GM23338 (cell line): ENCODE measurements around the gene DIAPH1. TPM values are rescaled to one million over a fixed set of nuclear protein-coding genes. Genes with fewer than 3 reads are reported as not detected.

ENCODE experiments used
- ATAC-seq: fragments of 200-7000 bp; cut with Tn5 transposase; 3 replicates; pipeline ENCODE4 v1.9.1; 2020
- DNase-seq: peaks from one replicate; pipeline ENCODE4 v3.0.0-alpha.2; 2015; ENCODE audit warnings: low spot score
- H2AFZ ChIP-seq: fragments of 200-600 bp; sonication (generic); 2 replicates; pipeline ENCODE4 v1.8.0; 2016; ENCODE audit warnings: antibody characterized with exemption, mild to moderate bottlenecking, moderate library complexity
- H3F3A ChIP-seq: fragments of 200-600 bp; sonication (generic); replicated peaks from 2 replicates; pipeline ENCODE4 v1.8.0; 2017; ENCODE audit warnings: antibody characterized with exemption, mixed run types, low read depth
- H3K27ac ChIP-seq: fragments of 200-600 bp; sonication (generic); 2 replicates; pipeline ENCODE4 v1.6.1; 2016; ENCODE audit warnings: low read depth
- H3K27me3 ChIP-seq: fragments of 200-600 bp; sonication (generic); 2 replicates; pipeline ENCODE4 v1.8.0; 2016; ENCODE audit warnings: mild to moderate bottlenecking, mixed run types, moderate library complexity; ENCODE audit not compliant: insufficient read depth
- H3K36me3 ChIP-seq: fragments of 200-600 bp; sonication (generic); 2 replicates; pipeline ENCODE4 v1.8.0; 2016; ENCODE audit warnings: mild to moderate bottlenecking; ENCODE audit not compliant: insufficient read depth
- H3K4me1 ChIP-seq: fragments of 200-600 bp; sonication (generic); 2 replicates; pipeline ENCODE4 v1.8.0; 2016; ENCODE audit warnings: mild to moderate bottlenecking, moderate library complexity; ENCODE audit not compliant: insufficient read depth
- H3K4me2 ChIP-seq: fragments of 200-600 bp; sonication (generic); 2 replicates; pipeline ENCODE4 v1.7.1; 2017; ENCODE audit warnings: mixed run types
- H3K4me3 ChIP-seq: fragments of 200-600 bp; sonication (generic); 2 replicates; pipeline ENCODE4 v1.6.1; 2016; ENCODE audit warnings: mixed run types
- H3K79me2 ChIP-seq: fragments of 200-600 bp; sonication (generic); replicated peaks from 2 replicates; pipeline ENCODE4 v1.8.0; 2017; ENCODE audit warnings: mild to moderate bottlenecking; ENCODE audit not compliant: insufficient read depth
- H3K9me2 ChIP-seq: fragments of 200-600 bp; sonication (generic); 2 replicates; pipeline ENCODE4 v1.8.0; 2017; ENCODE audit not compliant: insufficient read depth
- H4K20me1 ChIP-seq: fragments of 200-600 bp; sonication (generic); replicated peaks from 2 replicates; pipeline ENCODE4 v1.8.0; 2017; ENCODE audit warnings: mild to moderate bottlenecking; ENCODE audit not compliant: insufficient read depth
- H3K27ac Mint-ChIP-seq: 2 replicates; pipeline ENCODE4 v1.8.0; 2020; ENCODE audit warnings: inconsistent platforms, mild to moderate bottlenecking, moderate library complexity, mixed read lengths
- H3K27me3 Mint-ChIP-seq: 3 replicates; pipeline ENCODE4 v1.8.0; 2022; ENCODE audit warnings: low read depth, mild to moderate bottlenecking, moderate library complexity, mixed read lengths, inconsistent platforms; ENCODE audit not compliant: insufficient read depth, poor library complexity
- H3K36me3 Mint-ChIP-seq: 3 replicates; pipeline ENCODE4 v1.8.0; 2021; ENCODE audit warnings: low read depth, mild to moderate bottlenecking, inconsistent platforms, moderate library complexity, mixed read lengths
- H3K4me1 Mint-ChIP-seq: 3 replicates; pipeline ENCODE4 v1.8.0; 2020; ENCODE audit warnings: mild to moderate bottlenecking, inconsistent platforms, mixed read lengths
- H3K4me3 Mint-ChIP-seq: 3 replicates; pipeline ENCODE4 v1.8.0; 2021; ENCODE audit warnings: moderate library complexity, mild to moderate bottlenecking, inconsistent platforms, mixed read lengths
- H3K9me3 Mint-ChIP-seq: 3 replicates; pipeline ENCODE4 v1.8.0; 2020; ENCODE audit warnings: moderate library complexity, mild to moderate bottlenecking, inconsistent platforms, mixed read lengths
- CREB1 ChIP-seq: fragments of 250-450 bp; sonication (Bioruptor Pico); IDR thresholded peaks from 2 replicates; pipeline ENCODE4 v1.5.0; 2020; ENCODE audit warnings: low read depth, mild to moderate bottlenecking, moderate library complexity
- CTCF ChIP-seq, 2 experiments: fragments of 200-600 bp in 1 of 2; sonication (generic) in 1 of 2; conservative IDR thresholded peaks; 2 replicates each; pipeline versions ENCODE4 v1.5.1 to v1.6.1; 2016 to 2017; ENCODE audit warnings: antibody characterized with exemption in 2 of 2, low read depth in 2 of 2, mild to moderate bottlenecking in 2 of 2, moderate library complexity in 1 of 2
- JUNB ChIP-seq: IDR thresholded peaks from one replicate; pipeline ENCODE4 v1.6.1; 2016; ENCODE audit warnings: antibody characterized with exemption; ENCODE audit not compliant: unreplicated experiment
- NANOG ChIP-seq: IDR thresholded peaks from 2 replicates; pipeline ENCODE4 v1.6.1; 2016; ENCODE audit warnings: antibody characterized with exemption, borderline replicate concordance
- POLR2AphosphoS5 ChIP-seq: IDR thresholded peaks from 2 replicates; pipeline ENCODE4 v1.6.1; 2016; ENCODE audit warnings: antibody characterized with exemption, low read depth
- REST ChIP-seq: IDR thresholded peaks from one replicate; pipeline ENCODE4 v1.6.1; 2018; ENCODE audit warnings: antibody characterized with exemption; ENCODE audit not compliant: unreplicated experiment
- STAT1 ChIP-seq: IDR thresholded peaks from one replicate; pipeline ENCODE4 v1.6.1; 2016; ENCODE audit warnings: antibody characterized with exemption; ENCODE audit not compliant: unreplicated experiment
- ZNF114 ChIP-seq: fragments of 250-450 bp; sonication (Bioruptor Pico); IDR thresholded peaks from 2 replicates; pipeline ENCODE4 v1.5.0; 2020; ENCODE audit warnings: mild to moderate bottlenecking, moderate library complexity
- ZNF331 ChIP-seq: fragments of 250-450 bp; sonication (Bioruptor Pico); IDR thresholded peaks from 2 replicates; pipeline ENCODE4 v1.5.0; 2020; ENCODE audit warnings: low read depth, mild to moderate bottlenecking, moderate library complexity
- ZNF462 ChIP-seq: fragments of 250-450 bp; sonication (Bioruptor Pico); IDR thresholded peaks from 2 replicates; pipeline ENCODE4 v1.5.0; 2020; ENCODE audit warnings: mild to moderate bottlenecking, moderate library complexity
- polyA plus RNA-seq: library from polyadenylated mRNA; unstranded; fragments of >200 nt; fragmentation: Nextera tagmentation; extraction: Ambion mirVana; gene quantifications from 2 replicates; pipeline ENCODE4 v1.2.1, GENCODE V29; 2016
- total RNA-seq: library from RNA; depleted of rRNA; stranded (reverse); fragments of >200 nt; shearing (Covaris generic); gene quantifications from 2 replicates; pipeline ENCODE4 v1.2.3, GENCODE V29; 2014

Gene DIAPH1
- total and polyA plus RNA-seq, 2 experiments from 2014 or later: 42.9 to 104 TPM

GRCh38 chr5:141510850-141511601, 107.8 kb downstream of the DIAPH1 start:
- H3K27me3 Mint-ChIP-seq: peaks cover 26% of the 10 kb centered on the region
- Histone ChIP-seq H3K27ac (no peak overlapping the region), H3F3A (0 out of 2 replicates have a peak, but pooled peaks cover 4% of the 10 kb centered on the region), H4K20me1 (no peaks in the 10 kb centered on the region), H3K27me3 (0 out of 2 replicates have a peak, but pooled peaks cover 4% of the 10 kb centered on the region), H3K4me1 (peaks cover 28% of the 10 kb centered on the region), H3K9me2 (no peaks in the 10 kb centered on the region), H3K4me3 (no peak overlapping the region), H3K4me2 (no peak overlapping the region), H3K79me2 (no peaks in the 10 kb centered on the region), H3K36me3 (peaks cover 3% of the 10 kb centered on the region; the same call in 1 of the 2 replicates), H2AFZ (no peak overlapping the region)
- H3K36me3 Mint-ChIP-seq: peaks cover 25% of the 10 kb centered on the region
- H3K27ac Mint-ChIP-seq: no peak overlapping the region
- TF ChIP-seq STAT1: no peak
- TF ChIP-seq CTCF (conservative IDR thresholded peaks at IDR 0.05; ENCODE audit: low read depth in 2 of 2): no peak
- no peak for TF ChIP-seq CREB1
- DNase-seq (no peak), ATAC-seq (no peak)
- peaks cover 51% of the 10 kb centered on the region for H3K4me1 Mint-ChIP-seq
- H3K4me3 Mint-ChIP-seq: no peak overlapping the region
- H3K9me3 Mint-ChIP-seq: no peaks in the 10 kb centered on the region

- Histone ChIP-seq H3F3A (0 out of 2 replicates have a peak, but pooled peaks cover 4% of the 10 kb centered on the region), H2AFZ (no peak overlapping the region), H3K4me3 (no peak overlapping the region), H3K27me3 (0 out of 2 replicates have a peak, but pooled peaks cover 4% of the 10 kb centered on the region), H3K27ac (no peak overlapping the region), H3K9me2 (no peaks in the 10 kb centered on the region), H3K79me2 (no peaks in the 10 kb centered on the region), H3K4me2 (no peak overlapping the region), H4K20me1 (no peaks in the 10 kb centered on the region), H3K4me1 (peaks cover 25% of the 10 kb centered on the region), H3K36me3 (no peaks in the 10 kb centered on the region)
- Mint-ChIP-seq H3K27ac (no peak overlapping the region), H3K4me1 (peaks cover 42% of the 10 kb centered on the region), H3K36me3 (peaks cover 21% of the 10 kb centered on the region), H3K27me3 (peaks cover 29% of the 10 kb centered on the region), H3K9me3 (no peaks in the 10 kb centered on the region), H3K4me3 (no peak overlapping the region)
- DNase-seq: no peak
- no peak for ATAC-seq
- TF ChIP-seq ZNF114 (CRISPR knock-in tag): no peak
- no peak for TF ChIP-seq POLR2AphosphoS5
- no peak for TF ChIP-seq ZNF331 (CRISPR knock-in tag)
- TF ChIP-seq NANOG: no peak
- no peak for TF ChIP-seq ZNF462 (CRISPR knock-in tag)
- TF ChIP-seq REST: no peak
- no peak for TF ChIP-seq JUNB
Measured at GRCh38 chr5:141510160-141510559, 108.6 kb downstream of the DIAPH1 start.
